SK-N-MC (cell line): ENCODE data around the gene ARSI.

Source experiments
- EZH2 ChIP-seq: fragments of 200-600 bp; sonication (generic); IDR thresholded peaks from one replicate; pipeline ENCODE4 v1.6.1; 2017; ENCODE audit warnings: antibody characterized with exemption
- POLR2AphosphoS5 ChIP-seq: IDR thresholded peaks from 2 replicates; pipeline ENCODE4 v1.6.1; 2012; ENCODE audit warnings: mild to moderate bottlenecking, low read depth, low read length, borderline replicate concordance

DNA sequence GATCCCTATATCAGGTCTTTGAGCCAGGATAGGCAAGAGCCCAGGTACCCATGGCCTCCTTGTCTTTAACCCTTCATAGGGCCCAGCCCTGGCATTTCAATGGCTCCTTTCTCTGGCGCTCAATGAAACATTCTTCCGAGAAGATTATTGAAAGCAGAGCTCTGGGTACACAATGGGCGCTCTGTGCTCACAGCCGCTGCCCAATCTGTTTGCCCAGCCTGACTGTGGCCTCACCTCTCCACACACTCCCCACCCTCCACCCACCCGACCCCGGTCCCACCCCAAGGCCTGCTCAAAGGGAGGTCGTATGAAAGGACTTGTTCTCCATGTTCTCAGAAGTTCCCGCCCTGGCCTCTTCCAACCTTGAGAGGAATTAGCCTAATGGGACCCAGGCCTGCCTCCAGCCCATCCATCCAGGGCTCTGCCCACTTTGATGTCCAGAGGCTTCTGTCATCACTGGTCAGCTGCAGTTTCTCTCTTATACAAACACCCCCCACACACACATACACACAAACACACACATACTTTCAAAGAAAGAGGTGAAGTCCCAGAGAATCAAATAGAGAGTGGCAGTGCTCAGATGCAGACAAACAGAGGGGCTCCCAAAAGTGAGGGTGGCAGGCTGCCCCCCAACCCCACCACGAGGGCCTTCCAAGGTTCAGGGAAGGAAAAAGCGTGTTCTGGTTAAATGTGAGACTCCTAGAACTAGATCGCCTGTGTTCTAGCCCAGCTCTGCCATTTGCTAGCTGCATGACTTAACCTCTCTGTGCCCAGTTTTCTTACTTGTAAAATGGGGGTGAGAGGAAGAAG lies 5.1 kb upstream of the ARSI start:
- TF ChIP-seq POLR2AphosphoS5 = no peak
- TF ChIP-seq EZH2 = no peak
